Measurements from ENCODE around the gene NUP62. TPM values are rescaled to one million over a fixed set of nuclear protein-coding genes. Genes with fewer than 3 reads are reported as not detected.

Gene NUP62
- total RNA-seq, 1 donor from 2014 or later = 61.1 TPM

- H3K4me3 ChIP-seq (ENCODE audit: low read depth, low read length) = no peak overlapping the region
- peaks cover 9% of the 10 kb centered on the region for H3K36me3 ChIP-seq (ENCODE audit: control insufficient read depth, insufficient read depth, low read length)
- no peak for TF ChIP-seq CTCF (IDR thresholded peaks at IDR 0.05; ENCODE audit: insufficient read depth, low read length, poor library complexity, severe bottlenecking)
- no peak for DNase-seq (ENCODE audit: low read depth)
- H3K27me3 ChIP-seq (ENCODE audit: control insufficient read depth, insufficient read depth, low read length) = no peaks in the 10 kb centered on the region
Observed at GRCh38 chr19:49884109-49884508, 45.2 kb downstream of the NUP62 start.

- Histone ChIP-seq H3K27me3 (ENCODE audit: control insufficient read depth, insufficient read depth, low read length) (no peaks in the 10 kb centered on the region), H3K36me3 (ENCODE audit: control insufficient read depth, insufficient read depth, low read length) (peaks cover 9% of the 10 kb centered on the region), H3K4me3 (ENCODE audit: low read depth, low read length) (no peak overlapping the region)
- DNase-seq (ENCODE audit: low read depth) = no peak
- TF ChIP-seq CTCF (IDR thresholded peaks at IDR 0.05; ENCODE audit: insufficient read depth, low read length, poor library complexity, severe bottlenecking) = no peak
Observed at GRCh38 chr19:49883094-49883493, 46.2 kb downstream of the NUP62 start.

- H3K27me3 ChIP-seq (ENCODE audit: control insufficient read depth, insufficient read depth, low read length) = no peaks in the 10 kb centered on the region
- peaks cover 9% of the 10 kb centered on the region for H3K36me3 ChIP-seq (ENCODE audit: control insufficient read depth, insufficient read depth, low read length)
- DNase-seq (ENCODE audit: low read depth) = no peak
- H3K4me3 ChIP-seq (ENCODE audit: low read depth, low read length) = no peak overlapping the region
- TF ChIP-seq CTCF (IDR thresholded peaks at IDR 0.05; ENCODE audit: insufficient read depth, low read length, poor library complexity, severe bottlenecking) = no peak
Observed at GRCh38 chr19:49882643-49883042, 46.7 kb downstream of the NUP62 start.

- no peak overlapping the region for H3K4me3 ChIP-seq (ENCODE audit: low read depth, low read length)
- no peaks in the 10 kb centered on the region for H3K27me3 ChIP-seq (ENCODE audit: control insufficient read depth, insufficient read depth, low read length)
- H3K36me3 ChIP-seq (ENCODE audit: control insufficient read depth, insufficient read depth, low read length) = peaks cover 9% of the 10 kb centered on the region
- TF ChIP-seq CTCF (IDR thresholded peaks at IDR 0.05; ENCODE audit: insufficient read depth, low read length, poor library complexity, severe bottlenecking) = no peak
- DNase-seq (ENCODE audit: low read depth) = no peak
Observed at GRCh38 chr19:49881672-49882394, 47.5 kb downstream of the NUP62 start.

GRCh38 chr19:49881186-49881585 is 48.1 kb downstream of the NUP62 start:
- H3K36me3 ChIP-seq (ENCODE audit: control insufficient read depth, insufficient read depth, low read length) = peaks cover 9% of the 10 kb centered on the region
- no peak for TF ChIP-seq CTCF (IDR thresholded peaks at IDR 0.05; ENCODE audit: insufficient read depth, low read length, poor library complexity, severe bottlenecking)
- no peak for DNase-seq (ENCODE audit: low read depth)
- no peaks in the 10 kb centered on the region for H3K27me3 ChIP-seq (ENCODE audit: control insufficient read depth, insufficient read depth, low read length)
- no peak overlapping the region for H3K4me3 ChIP-seq (ENCODE audit: low read depth, low read length)
